Loucy (cell line): Measurements from ENCODE around the gene TPCN1.

ENCODE experiments used
- H2AFZ ChIP-seq: fragments of 200-600 bp; sonication (generic); 2 replicates; pipeline ENCODE4 v1.6.0; 2016; ENCODE audit warnings: antibody characterized with exemption, mild to moderate bottlenecking, low read length, moderate library complexity
- H3F3A ChIP-seq: fragments of 200-600 bp; 2 replicates; pipeline ENCODE4 v1.6.0; 2016; ENCODE audit warnings: antibody characterized with exemption, low read depth, mild to moderate bottlenecking
- H3K27me3 ChIP-seq: fragments of 200-600 bp; sonication (generic); 2 replicates; pipeline ENCODE4 v1.6.1; 2014; ENCODE audit warnings: low read length, mild to moderate bottlenecking; ENCODE audit not compliant: insufficient read depth, poor library complexity, severe bottlenecking
- H3K36me3 ChIP-seq: fragments of 200-600 bp; sonication (generic); 2 replicates; pipeline ENCODE4 v1.6.1; 2016; ENCODE audit warnings: low read length; ENCODE audit not compliant: insufficient read depth
- H3K4me1 ChIP-seq: fragments of 200-600 bp; sonication (generic); 2 replicates; pipeline ENCODE4 v1.5.1; 2014; ENCODE audit warnings: low read length, mild to moderate bottlenecking; ENCODE audit not compliant: insufficient read depth, poor library complexity, severe bottlenecking
- H3K4me2 ChIP-seq: fragments of 200-600 bp; sonication (generic); 2 replicates; pipeline ENCODE4 v1.6.0; 2014; ENCODE audit warnings: antibody characterized with exemption, low read length, low read depth, mild to moderate bottlenecking; ENCODE audit not compliant: poor library complexity, severe bottlenecking
- H3K4me3 ChIP-seq: fragments of 200-600 bp; sonication (generic); 2 replicates; pipeline ENCODE4 v1.5.1; 2014; ENCODE audit warnings: low read length, mild to moderate bottlenecking, mixed read lengths; ENCODE audit not compliant: poor library complexity, severe bottlenecking
- H3K79me2 ChIP-seq: fragments of 200-600 bp; sonication (generic); 2 replicates; pipeline ENCODE4 v1.6.1; 2014; ENCODE audit warnings: low read length; ENCODE audit not compliant: insufficient read depth
- H3K9ac ChIP-seq: fragments of 200-600 bp; sonication (generic); 2 replicates; pipeline ENCODE4 v1.6.0; 2014; ENCODE audit warnings: mild to moderate bottlenecking, low read depth, low read length, moderate library complexity; ENCODE audit not compliant: poor library complexity, severe bottlenecking
- H3K9me2 ChIP-seq: fragments of 200-600 bp; sonication (generic); replicated peaks from 2 replicates; pipeline ENCODE4 v1.6.1; 2016; ENCODE audit warnings: low read depth, low read length, mixed read lengths
- H3K9me3 ChIP-seq: fragments of 200-600 bp; sonication (generic); 2 replicates; pipeline ENCODE4 v1.6.1; 2014; ENCODE audit warnings: mild to moderate bottlenecking, antibody characterized with exemption, low read length, low read depth; ENCODE audit not compliant: insufficient read depth
- H4K20me1 ChIP-seq: fragments of 200-600 bp; sonication (generic); 2 replicates; pipeline ENCODE4 v1.6.0; 2014; ENCODE audit warnings: antibody characterized with exemption, low read length, mild to moderate bottlenecking; ENCODE audit not compliant: insufficient read depth, poor library complexity, severe bottlenecking
- CTCF ChIP-seq: fragments of 200-600 bp; sonication (generic); conservative IDR thresholded peaks from 2 replicates; pipeline ENCODE4 v1.5.1; 2014; ENCODE audit warnings: mild to moderate bottlenecking, antibody characterized with exemption, low read length
- EZH2phosphoT487 ChIP-seq: fragments of 200-600 bp; IDR thresholded peaks from 2 replicates; pipeline ENCODE4 v1.6.1; 2018; ENCODE audit warnings: antibody characterized with exemption, mild to moderate bottlenecking, moderate library complexity, borderline replicate concordance

TPCN1 gene

DNA sequence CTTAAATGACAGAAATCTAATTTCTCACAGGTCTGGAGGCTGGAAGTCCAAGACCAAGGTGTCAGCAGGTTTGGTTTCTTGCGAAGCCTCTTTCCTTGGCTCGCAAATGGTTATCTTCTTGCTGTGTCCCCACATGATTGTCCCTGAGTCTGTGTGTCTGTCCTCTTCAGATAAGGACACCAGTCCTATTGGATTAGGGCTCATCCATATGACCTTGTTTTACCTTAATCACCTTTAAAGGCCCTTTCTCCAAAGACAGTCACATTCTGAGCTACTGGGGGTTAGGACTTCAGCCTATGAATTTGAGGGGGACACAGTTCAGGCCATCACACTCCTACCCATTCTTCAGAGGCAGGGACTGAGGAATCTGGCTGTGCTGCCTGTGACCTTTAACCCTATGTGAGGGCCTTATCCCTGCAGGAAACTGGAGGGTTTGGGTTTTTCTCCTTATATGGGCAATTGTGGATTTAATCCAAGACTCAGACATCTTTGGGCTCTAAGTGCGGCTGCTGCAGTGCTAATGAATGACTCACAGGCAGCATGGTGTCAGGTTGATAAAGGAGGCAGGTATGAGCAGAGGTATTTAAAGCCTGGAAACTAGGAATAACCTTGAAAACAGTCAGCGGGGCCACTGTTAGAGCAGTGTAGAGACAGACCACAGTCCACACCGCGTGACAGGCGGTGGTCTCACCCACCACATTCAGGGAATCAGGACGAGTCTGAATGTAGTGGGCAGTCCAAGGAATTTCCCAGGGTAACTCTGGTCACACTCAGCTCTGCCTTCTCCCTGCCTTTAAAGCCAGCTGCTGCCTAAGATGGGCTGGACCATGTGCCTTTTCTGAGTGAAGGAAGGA, 10.2 kb downstream of the TPCN1 start:
- Histone ChIP-seq H3K4me2 (no peak overlapping the region), H3K27me3 (no peaks in the 10 kb centered on the region), H3K36me3 (no peaks in the 10 kb centered on the region), H2AFZ (no peak overlapping the region), H3K9me3 (no peaks in the 10 kb centered on the region), H3K9ac (no peak overlapping the region), H3K79me2 (no peaks in the 10 kb centered on the region), H3K4me1 (peaks cover 15% of the 10 kb centered on the region), H3K9me2 (no peaks in the 10 kb centered on the region), H3K4me3 (no peak overlapping the region), H4K20me1 (no peaks in the 10 kb centered on the region), H3F3A (no peaks in the 10 kb centered on the region; the same call in 1 of the 2 replicates)
- TF ChIP-seq CTCF (no peak), EZH2phosphoT487 (no peak)

- H3K4me1 ChIP-seq = peaks cover 15% of the 10 kb centered on the region
- no peaks in the 10 kb centered on the region for H4K20me1 ChIP-seq
- H3F3A ChIP-seq = no peaks in the 10 kb centered on the region; the same call in 1 of the 2 replicates
- TF ChIP-seq EZH2phosphoT487 (no peak), CTCF (no peak)
- no peak overlapping the region for H2AFZ ChIP-seq
- H3K4me3 ChIP-seq = no peak overlapping the region
- no peaks in the 10 kb centered on the region for H3K9me2 ChIP-seq
- no peak overlapping the region for H3K4me2 ChIP-seq
- H3K79me2 ChIP-seq = no peaks in the 10 kb centered on the region
- no peaks in the 10 kb centered on the region for H3K9me3 ChIP-seq
- no peak overlapping the region for H3K9ac ChIP-seq
- H3K36me3 ChIP-seq = no peaks in the 10 kb centered on the region
- H3K27me3 ChIP-seq = no peaks in the 10 kb centered on the region
Measured at GRCh38 chr12:113232089-113232839, 11.0 kb downstream of the TPCN1 start.

DNA sequence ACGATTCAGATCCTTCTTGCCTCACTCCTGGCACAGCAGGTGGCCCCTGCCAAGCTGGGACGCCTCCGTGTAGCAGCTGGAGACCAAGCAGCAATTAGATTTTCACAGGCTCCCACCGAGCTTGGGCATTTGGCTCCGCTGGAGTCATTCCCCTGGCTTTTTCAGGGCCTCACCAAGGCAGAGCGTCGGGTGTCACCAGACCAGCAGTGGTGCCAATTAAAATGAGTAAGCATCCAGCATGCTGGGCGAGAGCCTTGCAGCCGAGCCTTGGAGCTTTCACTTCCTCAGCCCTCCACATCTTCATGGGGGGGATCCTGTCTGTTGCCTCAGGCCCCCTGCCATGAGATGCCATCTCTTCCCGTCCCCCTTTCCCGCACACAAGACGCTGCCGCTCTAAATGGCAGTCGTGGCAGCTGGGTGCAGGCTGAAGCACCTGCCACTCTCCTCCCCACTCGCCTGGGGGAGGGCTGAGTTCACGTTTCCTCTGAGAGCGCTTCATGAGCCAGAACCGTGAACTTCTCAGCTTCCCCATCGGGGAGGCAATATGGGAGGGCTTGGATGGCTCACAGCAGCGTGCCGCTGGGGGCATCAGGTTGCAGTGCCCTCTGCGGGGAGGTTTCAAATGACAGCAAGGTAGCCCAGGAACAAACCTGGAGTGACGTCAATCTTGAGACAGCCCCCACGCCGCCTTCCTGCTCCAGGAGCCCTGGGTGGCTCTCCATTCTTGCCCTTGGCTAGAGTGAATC, 11.7 kb downstream of the TPCN1 start:
- H3K36me3 ChIP-seq = no peaks in the 10 kb centered on the region
- H3K79me2 ChIP-seq = no peaks in the 10 kb centered on the region
- H4K20me1 ChIP-seq = no peaks in the 10 kb centered on the region
- TF ChIP-seq CTCF = no peak
- no peak for TF ChIP-seq EZH2phosphoT487
- no peaks in the 10 kb centered on the region for H3K27me3 ChIP-seq
- no peak overlapping the region for H3K4me3 ChIP-seq
- no peak overlapping the region for H2AFZ ChIP-seq
- H3K9me2 ChIP-seq = no peaks in the 10 kb centered on the region
- no peak overlapping the region for H3K4me2 ChIP-seq
- no peaks in the 10 kb centered on the region for H3K9me3 ChIP-seq
- H3F3A ChIP-seq = no peaks in the 10 kb centered on the region; the same call in 1 of the 2 replicates
- peaks cover 15% of the 10 kb centered on the region for H3K4me1 ChIP-seq
- H3K9ac ChIP-seq = no peak overlapping the region
